H1 (cell line): ENCODE measurements around the gene ARPP21. TPM values are rescaled to one million over a fixed set of nuclear protein-coding genes. Genes with fewer than 3 reads are reported as not detected.

Source experiments
- BACH1 ChIP-seq: IDR thresholded peaks from 2 replicates; pipeline ENCODE4 v1.6.1; 2012; ENCODE audit warnings: low read length, improper control_type of control experiment
- CEBPB ChIP-seq: IDR thresholded peaks from 2 replicates; pipeline ENCODE4 v1.6.1; 2012; ENCODE audit warnings: low read depth, low read length
- CHD1 ChIP-seq: IDR thresholded peaks from 2 replicates; pipeline ENCODE4 v1.6.1; 2012; ENCODE audit warnings: low read depth, low read length, improper control_type of control experiment
- CHD7 ChIP-seq: fragments of 300-600 bp; sonication (generic); IDR thresholded peaks from 2 replicates; pipeline ENCODE4 v1.7.1; 2012; ENCODE audit warnings: low read length, moderate library complexity, mild to moderate bottlenecking, inconsistent platforms; ENCODE audit not compliant: insufficient replicate concordance
- EGR1 ChIP-seq: IDR thresholded peaks from 2 replicates; pipeline ENCODE4 v1.6.1; 2011; ENCODE audit warnings: low read depth, low read length, borderline replicate concordance
- JUN ChIP-seq: IDR thresholded peaks from 2 replicates; pipeline ENCODE4 v1.6.1; 2011; ENCODE audit warnings: low read depth, mild to moderate bottlenecking, improper control_type of control experiment, low read length
- SRF ChIP-seq: IDR thresholded peaks from 2 replicates; pipeline ENCODE4 v1.6.1; 2011; ENCODE audit warnings: mild to moderate bottlenecking, low read depth, low read length, moderate library complexity
- polyA plus RNA-seq, 7 experiments: library from polyadenylated mRNA; depleted of rRNA in 3 of 7; stranded (reverse) in 5 of 7; unstranded in 2 of 7; fragments of >200 nt in 5 of 7; fragments of 200-250 nt in 2 of 7; gene quantifications; 1 replicate in 5 of 7; 2 replicates in 1 of 7; 4 replicates in 1 of 7; pipeline versions ENCODE4 v1.2.1 to v1.2.3, GENCODE V29; 2011 to 2013; ENCODE audit warnings: missing spikeins in 2 of 7, mixed read lengths in 2 of 7
- total RNA-seq: library from RNA; stranded (reverse); fragmentation: NEBNext Ultra II Directional; extraction: Animal tissue kit (Norgen Biotek cat#: 25700); gene quantifications from 2 replicates; pipeline ENCODE4 v1.2.1, GENCODE V29; 2021

Gene ARPP21
- total and polyA plus RNA-seq, 2 of the 8 experiments (the other 6 are each of a cell fraction or from before 2014, with no cell fraction given) = not detected

- no peak for TF ChIP-seq CHD7
- TF ChIP-seq CEBPB = no peak
- no peak for TF ChIP-seq EGR1
- no peak for TF ChIP-seq SRF
- no peak for TF ChIP-seq JUN
- TF ChIP-seq CHD1 = no peak
- TF ChIP-seq BACH1 = no peak
These were observed 41.7 kb downstream of the ARPP21 start (continued) for GRCh38 chr3:35680866-35681650.
